Skin epidermis (tissue), 12 donors: ENCODE results near the gene TEX2.
A peak's percentile ranks its signal among the peaks of the same experiment; 100 is the strongest.
"Not testable (repeated sequence)": the region's sequence is repeated elsewhere in the genome, so short reads cannot be mapped to it uniquely, and the experiment has no call there.

Experiments used
- H3K27ac ChIP-seq, 21 experiments: fragments of 200-600 bp; sonication (generic) in 11 of 21; one replicate each; pipeline ENCODE4 v1.5.0; 2020; ENCODE audit warnings: mild to moderate bottlenecking in 3 of 21, inconsistent platforms in 2 of 21, moderate library complexity in 2 of 21
- H3K4me3 ChIP-seq, 7 experiments: fragments of 200-600 bp; sonication (generic) in 2 of 7; one replicate each; pipeline ENCODE4 v1.5.0; 2020; ENCODE audit warnings: inconsistent platforms in 2 of 7, mild to moderate bottlenecking in 2 of 7, moderate library complexity in 1 of 7

Gene TEX2

DNA sequence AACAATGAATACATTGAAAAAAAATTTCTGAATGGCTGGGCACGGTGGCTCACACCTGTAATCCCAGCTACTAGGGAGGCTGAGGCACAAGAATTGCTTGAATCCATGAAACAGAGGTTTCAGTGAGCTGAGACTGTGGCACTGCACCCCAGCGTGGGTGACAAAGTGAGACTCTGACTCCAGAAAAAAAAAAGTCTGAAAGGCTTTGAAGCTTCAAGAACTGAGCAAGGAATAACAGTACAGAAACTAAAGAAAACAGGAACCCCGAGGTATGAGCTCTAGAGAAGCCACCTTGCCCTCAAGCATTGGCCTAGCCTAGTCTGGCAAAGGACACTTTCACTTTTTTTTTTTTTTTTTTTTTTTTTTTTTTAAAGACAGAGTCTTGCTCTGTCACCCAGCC lies 45.0 kb downstream of the TEX2 start:
- Histone ChIP-seq H3K27ac (peak overlapping the region in 1 of 21 experiments; percentile 31), H3K4me3 (no peak overlapping the region)

DNA sequence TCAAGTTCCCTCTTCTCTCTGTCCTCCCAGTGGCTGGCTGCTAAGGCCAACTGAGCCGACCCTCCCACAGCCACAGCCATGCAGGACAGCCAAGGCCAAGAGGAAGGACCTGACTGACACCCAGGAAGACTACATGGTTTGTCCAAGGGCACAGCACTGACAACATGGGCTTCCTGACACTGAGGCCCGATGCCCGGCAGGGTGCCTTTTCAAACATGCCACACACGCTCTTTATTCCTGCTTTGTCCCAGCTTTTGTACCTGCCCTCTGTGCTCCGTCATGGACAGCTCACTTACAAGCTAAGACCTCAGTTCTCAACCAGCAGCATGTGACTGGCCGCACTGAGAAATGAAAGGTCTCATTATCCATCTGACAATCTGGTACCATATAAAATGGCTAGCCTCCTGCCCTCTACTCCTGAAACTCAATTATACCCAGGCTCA lies 45.8 kb downstream of the TEX2 start:
- Histone ChIP-seq H3K4me3 (no peak overlapping the region), H3K27ac (peak overlapping the region in 6 of 21 experiments; percentile 8 to 62 (median 40))

DNA sequence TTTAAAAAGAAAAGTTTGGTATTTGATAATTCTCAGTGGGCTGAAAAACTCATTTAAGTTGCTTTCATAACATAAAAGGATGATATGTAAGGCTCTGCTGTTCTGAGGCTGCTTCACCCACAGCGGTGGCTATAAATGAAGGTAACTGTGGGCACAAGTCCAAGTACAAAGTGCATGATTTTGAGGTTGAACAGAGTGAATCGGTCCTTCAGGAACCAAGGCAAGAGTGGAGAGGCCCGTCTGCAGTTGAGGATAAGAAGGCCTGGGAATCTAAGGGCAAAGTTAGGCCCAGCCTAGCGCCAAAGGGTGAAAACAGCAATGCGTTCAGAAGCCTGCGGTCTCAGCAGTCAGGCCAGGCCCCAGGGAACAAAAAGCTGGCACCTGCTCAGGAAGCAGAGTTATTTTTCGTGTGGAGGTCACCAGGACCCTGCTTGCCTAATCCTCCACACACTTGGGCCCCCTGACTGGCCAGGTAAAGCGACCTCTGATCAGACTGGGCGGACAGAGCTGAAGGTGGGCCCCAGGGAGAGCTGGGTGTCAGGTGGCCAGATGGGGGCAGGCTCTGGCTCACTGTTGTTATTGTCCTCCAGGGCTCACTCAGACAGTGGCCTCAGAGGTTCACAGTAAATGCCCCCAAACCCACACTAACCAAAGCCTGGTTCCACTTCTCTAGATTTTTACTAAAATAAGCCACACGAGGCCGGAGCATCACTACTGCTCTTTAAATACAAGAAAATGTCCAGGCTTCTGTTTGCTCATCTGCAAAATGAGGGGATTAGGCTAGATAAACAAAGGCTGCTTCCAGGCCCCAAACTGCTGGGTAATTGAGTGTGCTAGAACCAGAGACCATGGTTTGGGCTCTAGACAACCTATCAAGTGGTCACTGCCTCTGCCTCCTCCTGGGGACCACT lies 46.5 kb downstream of the TEX2 start:
- Histone ChIP-seq H3K4me3 (no peak overlapping the region), H3K27ac (peak overlapping the region in 8 of 21 experiments; percentile 3 to 62 (median 40))

DNA sequence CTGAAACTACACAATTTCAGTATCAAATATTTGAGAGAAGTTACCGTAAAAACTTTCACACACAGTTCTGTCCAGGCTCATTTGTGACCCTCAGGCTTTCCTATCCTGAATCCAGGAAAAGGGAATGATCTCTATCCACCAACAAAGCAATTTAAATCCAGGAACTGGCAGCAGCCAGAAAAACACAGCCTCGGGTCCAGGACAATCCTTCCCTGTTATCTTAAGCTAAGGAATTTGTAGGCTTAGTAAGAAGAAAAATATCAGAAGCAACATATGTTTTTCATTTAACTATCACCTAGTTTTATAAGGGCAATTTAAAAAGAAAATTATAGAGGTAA lies 47.1 kb downstream of the TEX2 start:
- Histone ChIP-seq H3K27ac (peak overlapping the region in 5 of 21 experiments; percentile 3 to 47 (median 27)), H3K4me3 (no peak overlapping the region)

DNA sequence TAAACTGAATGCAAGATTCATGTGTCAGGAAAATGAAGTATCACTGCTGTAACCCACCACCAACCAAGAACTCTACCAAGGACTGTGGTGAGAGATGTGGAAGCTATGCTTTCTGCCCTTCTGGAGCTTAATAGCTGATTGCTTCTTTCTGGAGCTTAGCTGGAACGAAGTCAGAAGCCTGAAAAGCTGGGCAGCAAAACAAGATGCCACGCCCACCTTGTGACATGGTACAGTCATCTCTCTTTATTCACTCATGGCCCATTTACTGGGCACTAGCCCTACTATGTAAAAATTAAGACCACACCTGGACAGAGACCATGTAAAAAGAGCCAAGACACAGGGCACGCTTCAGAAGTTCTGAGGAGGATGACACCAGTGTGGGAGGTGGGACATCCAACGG lies 48.1 kb downstream of the TEX2 start:
- H3K4me3 ChIP-seq = no peak overlapping the region
- H3K27ac ChIP-seq = no peak overlapping the region

DNA sequence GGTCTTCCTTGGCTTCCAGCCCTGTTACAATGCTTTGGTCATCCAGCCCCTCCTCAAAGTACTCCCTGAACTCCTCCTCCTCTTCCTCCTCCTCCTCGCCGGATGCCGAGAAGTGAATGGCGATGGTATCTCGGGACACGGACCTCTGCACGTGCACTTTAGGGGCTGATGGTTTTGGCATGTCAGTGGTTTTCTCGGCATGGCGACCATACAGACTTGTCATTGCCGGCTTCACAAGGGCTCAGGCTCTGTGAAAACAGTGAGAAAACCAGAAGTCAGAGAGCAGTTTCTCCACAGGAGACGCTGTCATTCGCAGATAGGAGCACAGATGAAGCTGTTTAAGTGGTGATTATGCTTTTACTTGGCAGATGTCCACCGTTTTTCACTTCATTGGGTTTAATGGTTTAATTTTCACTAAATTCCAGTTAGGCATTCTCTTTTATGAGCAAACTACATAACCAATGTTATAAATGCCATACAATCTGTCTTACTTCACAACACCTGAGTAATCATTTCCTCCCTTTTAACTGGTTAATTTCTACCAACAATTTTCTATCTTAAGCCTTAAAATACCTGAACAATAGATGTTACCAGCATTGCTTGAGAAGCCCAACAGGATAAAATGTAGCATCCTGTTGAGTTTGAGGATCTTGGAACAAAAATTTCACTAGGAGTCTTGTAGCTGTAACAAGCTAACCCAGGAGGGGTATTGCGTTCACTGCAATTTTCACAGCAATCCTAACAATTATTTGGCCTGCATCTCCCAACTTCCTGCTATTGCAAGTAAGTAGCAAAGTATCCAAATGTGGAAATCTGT lies 48.9 kb downstream of the TEX2 start:
- no peak overlapping the region for H3K27ac ChIP-seq
- H3K4me3 ChIP-seq = no peak overlapping the region

DNA sequence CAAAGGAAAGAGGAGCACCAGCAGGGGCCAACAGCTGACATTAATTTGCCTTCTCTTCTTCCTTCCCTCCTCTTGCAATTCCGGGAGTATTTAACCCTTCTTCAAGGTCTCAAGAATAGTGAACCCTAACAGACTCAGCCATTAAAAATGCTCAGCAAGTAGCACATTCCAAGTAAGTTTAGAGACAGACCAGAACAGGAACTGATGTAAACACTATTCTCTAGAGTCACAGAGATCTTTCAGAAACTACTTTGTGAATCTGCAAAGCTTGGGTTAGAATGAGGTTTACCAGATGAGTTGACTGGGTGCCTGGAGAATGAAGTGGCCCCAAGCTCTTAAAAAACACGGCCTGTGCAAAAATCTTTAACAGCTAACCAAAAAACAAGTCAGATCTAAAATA lies 50.9 kb downstream of the TEX2 start:
- peak overlapping the region in 1 of 21 experiments; percentile 2 for H3K27ac ChIP-seq
- no peak overlapping the region for H3K4me3 ChIP-seq

DNA sequence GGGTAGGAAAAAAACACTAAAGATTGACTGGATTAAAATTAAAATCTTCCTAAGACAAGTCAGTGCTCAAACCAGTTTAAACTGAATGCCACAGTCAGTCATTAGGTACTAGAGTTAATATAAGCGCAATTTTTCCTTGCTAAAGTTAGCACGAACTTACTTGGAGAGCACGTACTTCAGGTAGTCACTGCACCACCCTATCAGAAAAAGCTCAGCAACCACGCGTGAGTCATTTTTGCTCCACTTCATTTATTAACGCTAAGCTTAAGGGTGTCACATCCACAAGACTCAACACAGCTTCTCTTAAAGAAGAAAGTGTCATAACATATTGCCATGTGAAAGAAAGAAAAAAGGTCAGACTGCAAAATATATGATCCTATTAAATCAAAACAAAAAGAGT lies 53.1 kb downstream of the TEX2 start:
- Histone ChIP-seq H3K4me3 (no peak overlapping the region), H3K27ac (peak overlapping the region in 8 of 21 experiments; percentile 5 to 78 (median 34))

DNA sequence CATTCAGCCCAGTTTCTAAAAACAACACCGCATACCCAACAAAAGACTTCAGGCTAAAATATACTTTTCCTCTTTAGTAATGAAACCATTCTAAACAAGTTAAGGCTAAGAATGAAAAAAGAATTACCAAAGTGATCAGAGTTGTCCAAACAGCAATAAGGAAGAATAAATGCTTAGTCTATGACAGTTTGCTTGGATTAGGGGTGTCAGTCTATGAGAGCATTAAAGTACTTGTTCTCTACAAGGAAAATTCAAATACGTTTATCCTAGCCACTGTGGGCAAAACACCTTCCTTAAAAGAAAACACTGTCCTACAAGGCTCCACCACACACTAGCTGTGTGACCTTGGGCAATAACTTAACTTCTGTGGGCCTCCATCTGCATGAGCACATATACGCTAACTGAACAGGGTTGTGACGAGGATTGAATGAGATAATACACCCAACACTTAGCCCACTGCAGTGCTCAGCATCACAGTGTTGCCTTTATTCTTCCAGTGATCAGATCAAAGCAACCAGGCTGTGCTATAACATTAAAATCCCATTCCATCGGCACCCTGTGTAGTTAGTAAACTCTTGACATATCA lies 53.6 kb downstream of the TEX2 start:
- Histone ChIP-seq H3K4me3 (no peak overlapping the region), H3K27ac (peak overlapping the region in 9 of 21 experiments; percentile 5 to 78 (median 35))

DNA sequence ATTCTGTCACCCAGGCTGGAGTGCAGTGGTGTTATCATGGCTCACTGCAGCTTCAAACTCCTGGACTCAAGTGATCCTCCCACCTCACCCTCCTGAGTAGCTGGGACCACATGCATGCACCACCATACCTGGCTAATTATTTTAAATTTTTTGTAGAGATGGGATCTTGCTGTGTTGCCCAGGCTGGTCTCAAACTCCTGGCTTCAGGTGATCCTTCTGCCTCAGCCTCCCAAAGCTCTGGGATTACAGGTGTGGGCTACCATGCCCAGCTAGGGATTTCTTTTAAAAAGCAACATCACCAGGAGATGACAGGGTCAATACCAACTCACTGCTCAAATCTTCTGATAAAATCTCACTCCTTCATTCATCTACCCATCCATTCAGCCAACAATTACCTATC lies 54.4 kb downstream of the TEX2 start:
- H3K4me3 ChIP-seq = not testable (repeated sequence)
- H3K27ac ChIP-seq = peak overlapping the region in 1 of 21 experiments; percentile 33

DNA sequence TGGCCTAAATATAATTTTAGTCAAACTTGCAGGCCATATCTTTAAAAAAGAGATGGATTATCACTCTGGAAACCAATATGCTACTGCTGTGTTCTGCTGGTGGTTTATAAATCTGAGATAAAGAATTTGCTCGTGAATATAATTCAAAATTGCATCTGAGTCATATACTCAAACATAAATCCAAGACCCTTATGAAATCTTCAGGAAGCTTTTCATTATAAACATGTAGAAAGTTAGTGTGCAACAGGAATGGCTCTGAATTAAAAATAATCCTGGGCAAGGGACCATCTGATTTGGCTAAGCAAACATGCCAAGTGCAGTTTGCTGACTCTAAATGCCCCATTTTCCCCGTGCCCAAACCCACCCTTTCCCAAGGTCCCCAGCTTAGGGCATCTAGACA lies 57.3 kb downstream of the TEX2 start:
- Histone ChIP-seq H3K4me3 (no peak overlapping the region), H3K27ac (no peak overlapping the region)

DNA sequence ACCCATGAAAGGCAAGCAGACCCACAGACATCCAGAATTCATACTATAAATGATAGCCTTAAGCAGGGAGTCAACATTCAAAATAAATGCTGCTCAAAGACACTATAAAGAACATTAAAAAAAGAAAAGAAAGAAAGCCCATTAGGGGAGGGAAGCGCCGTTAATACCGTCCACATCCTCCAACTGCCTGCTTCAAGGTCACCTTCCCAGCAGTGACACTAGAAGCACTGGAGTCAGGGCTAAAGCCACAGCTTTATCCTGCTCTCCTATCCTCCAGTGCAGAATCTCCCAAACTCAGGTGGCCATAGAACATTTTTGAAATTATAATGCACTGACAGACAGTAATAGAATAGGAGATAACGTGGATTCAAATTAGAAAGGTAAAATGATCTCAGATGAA lies 59.4 kb downstream of the TEX2 start:
- H3K4me3 ChIP-seq = no peak overlapping the region
- no peak overlapping the region for H3K27ac ChIP-seq

DNA sequence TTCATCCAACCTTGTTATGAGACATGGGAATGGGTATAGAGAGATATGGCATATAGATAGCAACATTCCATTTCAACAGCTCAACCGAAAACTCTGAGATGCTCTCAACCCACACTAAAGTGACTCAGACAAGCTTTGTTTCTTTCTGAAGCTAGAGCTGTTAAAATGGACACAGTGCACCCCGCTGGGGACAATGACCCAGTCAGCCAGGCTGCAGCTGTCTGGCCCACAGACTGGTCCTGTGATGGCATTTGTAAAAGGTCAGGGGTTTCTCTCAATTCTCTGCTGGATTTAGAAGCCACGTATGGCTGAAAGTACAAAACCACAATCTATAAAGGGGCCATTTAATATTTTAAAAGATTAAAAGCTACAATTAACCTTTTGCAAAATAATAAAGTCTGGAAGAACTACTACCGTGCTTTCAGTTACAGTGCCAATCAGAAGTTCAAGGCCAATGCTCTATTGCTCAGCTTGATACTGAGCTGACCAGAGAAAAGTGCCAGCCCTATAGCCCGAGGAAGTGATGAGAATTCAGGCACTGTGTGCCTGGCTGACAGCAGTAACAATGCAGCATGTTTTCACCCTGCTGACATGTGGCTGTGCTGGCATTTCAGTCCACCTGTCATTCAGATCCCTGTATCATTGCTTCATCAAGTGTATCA lies 60.2 kb downstream of the TEX2 start:
- Histone ChIP-seq H3K27ac (peak overlapping the region in 2 of 21 experiments; percentile 14 to 22), H3K4me3 (no peak overlapping the region)

DNA sequence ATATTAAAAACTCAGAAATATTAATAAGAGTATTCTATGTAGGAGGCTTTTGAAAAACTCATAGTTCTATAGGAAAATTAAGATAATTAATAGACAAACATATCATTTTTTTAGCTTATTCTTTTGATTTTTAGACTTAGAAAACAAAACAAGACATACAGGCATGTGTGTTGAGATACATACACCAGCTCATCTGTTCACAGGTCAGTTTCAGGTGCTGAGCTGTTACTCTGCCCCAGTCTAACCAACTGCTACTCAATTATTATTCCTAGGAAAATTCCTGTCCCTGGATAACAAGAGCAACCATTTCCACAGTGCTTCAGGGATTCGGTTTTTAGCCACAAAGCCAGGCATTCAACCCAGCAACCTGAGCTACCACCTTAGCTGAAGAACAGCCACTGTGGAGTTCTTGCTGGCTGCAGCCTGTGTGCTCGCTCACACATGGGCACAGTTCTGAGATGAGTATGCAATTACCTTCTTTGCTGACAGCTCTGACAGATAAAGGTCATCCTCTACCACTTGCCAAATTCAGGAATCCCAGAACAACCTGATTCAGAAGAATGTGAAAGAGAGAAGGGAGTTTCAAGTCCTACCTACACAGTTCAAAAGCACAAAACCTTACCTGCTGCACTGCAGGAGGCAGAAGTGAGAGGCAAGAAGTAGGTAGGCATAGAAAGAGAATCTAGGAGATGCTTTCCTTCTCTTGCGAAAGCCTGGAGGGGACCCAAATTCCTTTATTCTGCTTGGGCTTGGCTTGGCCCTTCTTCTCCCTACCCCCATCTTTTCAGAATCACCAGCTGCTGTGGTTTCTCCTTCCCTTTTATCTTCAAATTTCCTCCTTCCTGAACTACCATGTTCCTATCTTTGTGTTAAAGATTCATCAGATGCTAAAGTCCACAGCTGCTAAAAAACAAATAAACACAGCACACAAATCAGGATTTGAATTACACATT lies 62.7 kb downstream of the TEX2 start:
- no peak overlapping the region for H3K27ac ChIP-seq
- H3K4me3 ChIP-seq = no peak overlapping the region

DNA sequence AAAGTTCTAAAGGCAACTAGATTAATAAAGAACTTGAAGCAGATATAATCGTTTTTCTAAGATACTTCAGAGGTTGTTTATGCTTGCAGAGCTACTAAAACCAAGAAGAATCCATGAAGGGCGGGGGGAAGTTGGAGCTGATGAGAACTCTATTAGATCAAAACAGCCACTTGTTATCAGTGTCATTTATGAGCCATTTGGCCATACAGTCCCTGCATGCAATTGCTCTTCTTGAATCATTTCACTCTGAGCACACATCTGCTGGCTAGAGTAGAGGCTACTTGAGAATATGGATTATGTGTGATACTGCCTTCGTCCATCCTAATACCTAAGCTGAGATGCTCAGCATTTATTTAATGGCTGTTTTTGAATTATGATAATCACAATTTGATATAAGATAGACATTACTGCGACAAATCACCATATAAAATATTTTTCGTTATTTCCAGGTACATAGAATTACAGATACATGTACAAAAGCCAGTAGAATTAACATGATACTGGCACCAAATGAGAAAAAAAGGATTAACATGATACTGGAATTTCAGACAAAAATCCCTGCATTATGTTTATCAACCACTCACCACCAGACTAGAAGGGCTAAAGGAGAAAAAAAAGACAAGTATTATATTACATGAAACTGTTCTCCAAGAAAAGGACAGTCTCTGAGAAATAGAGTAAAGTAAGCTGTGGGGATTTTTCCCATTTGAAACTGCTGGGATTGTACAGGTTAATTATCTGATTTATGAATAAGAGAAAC lies 64.5 kb downstream of the TEX2 start:
- no peak overlapping the region for H3K27ac ChIP-seq

DNA sequence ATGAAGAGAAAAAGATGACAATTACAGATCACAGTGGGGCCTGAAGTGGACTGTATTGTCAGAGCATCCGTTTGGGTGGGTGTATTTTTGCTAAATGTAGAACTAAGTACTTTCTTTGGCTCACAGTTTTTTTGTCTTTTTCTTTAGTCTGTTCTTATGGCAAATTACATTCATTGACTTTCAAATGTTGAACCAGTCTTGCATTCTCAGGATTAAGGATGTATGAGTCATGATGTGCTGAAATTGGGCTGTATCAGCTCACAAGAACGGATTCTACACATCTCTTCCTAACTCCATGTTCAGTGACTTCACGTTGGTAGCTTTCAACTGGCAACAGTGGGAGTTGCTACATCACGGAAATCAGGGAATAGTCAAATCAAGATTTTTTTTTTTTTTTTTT lies 66.5 kb downstream of the TEX2 start:
- H3K27ac ChIP-seq = no peak overlapping the region
- no peak overlapping the region for H3K4me3 ChIP-seq

More for the DNA sequence above, 64.5 kb downstream of the TEX2 start:
- H3K4me3 ChIP-seq = no peak overlapping the region

DNA sequence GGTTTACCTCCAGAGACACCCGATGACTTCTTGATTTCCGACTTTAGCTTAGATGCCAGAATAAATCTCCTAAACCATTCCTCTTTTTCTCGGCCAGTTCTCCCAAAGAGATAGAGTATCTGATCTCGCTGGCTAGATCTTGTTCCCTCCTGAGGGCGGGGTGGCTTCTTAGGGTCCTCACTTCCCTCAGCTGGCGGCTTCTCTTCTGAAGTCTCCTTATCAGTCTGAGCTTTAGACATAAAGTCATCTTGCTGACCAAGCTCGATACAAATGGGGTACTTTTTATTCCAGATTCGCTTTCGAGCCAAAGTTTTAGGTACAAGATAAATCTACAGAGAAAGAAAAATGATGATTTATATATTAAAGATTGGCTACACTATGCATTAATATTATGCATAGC lies 69.5 kb downstream of the TEX2 start:
- Histone ChIP-seq H3K27ac (no peak overlapping the region), H3K4me3 (no peak overlapping the region)

DNA sequence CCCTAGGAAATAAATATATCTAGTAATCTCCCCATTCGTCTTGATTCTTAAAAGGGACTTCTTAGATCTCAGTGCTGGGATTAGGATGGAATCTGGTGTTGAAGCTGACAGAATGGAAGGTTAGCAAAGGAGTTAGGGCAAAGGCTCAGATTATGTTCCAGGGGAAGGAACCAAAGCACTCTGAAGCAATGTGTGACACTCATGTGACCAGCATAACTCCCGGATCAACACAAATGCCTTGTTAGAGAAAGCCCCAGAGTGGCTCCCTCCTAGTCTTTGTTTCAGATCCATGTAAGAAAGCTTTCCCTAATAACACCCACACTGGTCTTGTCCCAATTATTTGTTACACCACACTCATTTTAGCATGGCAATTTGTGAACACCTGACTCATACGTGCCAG lies 70.5 kb downstream of the TEX2 start:
- H3K27ac ChIP-seq = no peak overlapping the region

More for the DNA sequence above, 70.5 kb downstream of the TEX2 start:
- H3K4me3 ChIP-seq = no peak overlapping the region
